ENCODE measurements around the gene EML5.
"Not testable (repeated sequence)": the region's sequence is repeated elsewhere in the genome, so short reads cannot be mapped to it uniquely, and the experiment has no call there.

The EML5 gene

GRCh38 chr14:88799522-88799921, 6.8 kb upstream of the EML5 start:
- no peak for FAIRE-seq

- FAIRE-seq = no peak
Observed at GRCh38 chr14:88798156-88798555, 5.4 kb upstream of the EML5 start.

GRCh38 chr14:88793259-88793625, 489 bp upstream of the EML5 start:
- no peak for FAIRE-seq

GRCh38 chr14:88791629-88792472, 902 bp downstream of the EML5 start:
- FAIRE-seq = no peak

GRCh38 chr14:88791252-88791621, 1.5 kb downstream of the EML5 start:
- no peak for FAIRE-seq

GRCh38 chr14:88790501-88791251, 2.1 kb downstream of the EML5 start:
- FAIRE-seq = no peak

- not testable (repeated sequence) for FAIRE-seq
Observed at GRCh38 chr14:88789573-88789972, 3.2 kb downstream of the EML5 start.

GRCh38 chr14:88786715-88787114, 6.0 kb downstream of the EML5 start:
- FAIRE-seq = no peak

- FAIRE-seq = no peak
Observed at GRCh38 chr14:88785911-88786310, 6.8 kb downstream of the EML5 start.

GRCh38 chr14:88775532-88775931, 17.2 kb downstream of the EML5 start:
- no peak for FAIRE-seq

GRCh38 chr14:88770736-88771135, 22.0 kb downstream of the EML5 start:
- FAIRE-seq = no peak

GRCh38 chr14:88765130-88765529, 27.6 kb downstream of the EML5 start:
- no peak for FAIRE-seq

GRCh38 chr14:88753873-88754272, 38.9 kb downstream of the EML5 start:
- no peak for FAIRE-seq

GRCh38 chr14:88750945-88751344, 41.8 kb downstream of the EML5 start:
- no peak for FAIRE-seq

GRCh38 chr14:88750413-88750812, 42.3 kb downstream of the EML5 start:
- no peak for FAIRE-seq

- no peak for FAIRE-seq
Observed at GRCh38 chr14:88749139-88749538, 43.6 kb downstream of the EML5 start.

- no peak for FAIRE-seq
Observed at GRCh38 chr14:88748288-88748687, 44.5 kb downstream of the EML5 start.

- no peak for FAIRE-seq
Observed at GRCh38 chr14:88746052-88746451, 46.7 kb downstream of the EML5 start.

- no peak for FAIRE-seq
Observed at GRCh38 chr14:88737245-88737644, 55.5 kb downstream of the EML5 start.

GRCh38 chr14:88733121-88733520, 59.6 kb downstream of the EML5 start:
- no peak for FAIRE-seq

GRCh38 chr14:88729159-88729558, 63.6 kb downstream of the EML5 start:
- FAIRE-seq = peak; percentile 75

- no peak for FAIRE-seq
Observed at GRCh38 chr14:88727057-88727456, 65.7 kb downstream of the EML5 start.

- no peak for FAIRE-seq
Observed at GRCh38 chr14:88710709-88711108, 82.0 kb downstream of the EML5 start.

- FAIRE-seq = no peak
Observed at GRCh38 chr14:88707088-88707487, 85.7 kb downstream of the EML5 start.

Data from A204.1 (cell line).